IMR-90 (cell line): ENCODE results near the gene TRIM2. TPM values are rescaled to one million over a fixed set of nuclear protein-coding genes. Genes with fewer than 3 reads are reported as not detected.
A peak's percentile ranks its signal among the peaks of the same experiment; 100 is the strongest.

Experiments used
- ATAC-seq: fragments of 200-7000 bp; cut with Tn5 transposase; 2 replicates; pipeline ENCODE4 v1.9.1; 2020; ENCODE audit warnings: low read depth, mild to moderate bottlenecking, moderate library complexity
- BruUV-seq: library from RNA; stranded (reverse); fragments of 400-500 nt; replicated peaks from 2 replicates; lab custom pipeline; 2021; lab: Mats Ljungman, UMichigan
- CTCF ChIA-PET: fragments of 300-600 bp; formaldehyde crosslinking; extraction: SDS; loops from one replicate; lab custom pipeline; 2021; ENCODE audit warnings: antibody characterized with exemption; lab: Yijun Ruan, JAX
- POLR2A ChIA-PET: fragments of 300-600 bp; sonication (Branson Sonifier 250); formaldehyde crosslinking; loops from one replicate; lab custom pipeline; 2022; ENCODE audit warnings: antibody characterized with exemption; ENCODE audit not compliant: unreplicated experiment; lab: Charles Lee
- DNase-seq: peaks from one replicate; pipeline ENCODE4 v3.0.0; 2013
- H2AFZ ChIP-seq: replicated peaks from 2 replicates; pipeline ENCODE3; 2013; ENCODE audit warnings: low read length, mild to moderate bottlenecking; ENCODE audit not compliant: poor library complexity
- H2AK5ac ChIP-seq: 2 replicates; pipeline ENCODE4 v1.6.1; 2013; ENCODE audit warnings: low read depth, low read length, inconsistent platforms
- H2AK9ac ChIP-seq: replicated peaks from 2 replicates; pipeline ENCODE3; 2013; ENCODE audit warnings: mild to moderate bottlenecking, low read depth, low read length, moderate library complexity; ENCODE audit not compliant: poor library complexity
- H2BK120ac ChIP-seq: 2 replicates; pipeline ENCODE4 v1.6.1; 2013; ENCODE audit warnings: low read depth, low read length, inconsistent platforms
- H2BK15ac ChIP-seq: 3 replicates; pipeline ENCODE4 v1.6.1; 2013; ENCODE audit warnings: low read depth, low read length, inconsistent platforms
- H2BK20ac ChIP-seq: 2 replicates; pipeline ENCODE4 v1.6.1; 2013; ENCODE audit warnings: low read depth, mild to moderate bottlenecking, inconsistent platforms, low read length, moderate library complexity
- H2BK5ac ChIP-seq: 2 replicates; pipeline ENCODE4 v1.6.1; 2013; ENCODE audit warnings: mild to moderate bottlenecking, low read depth, low read length, inconsistent platforms; ENCODE audit not compliant: poor library complexity, severe bottlenecking
- H3K14ac ChIP-seq: replicated peaks from 2 replicates; pipeline ENCODE4 v1.6.1; 2013; ENCODE audit warnings: low read depth, low read length, inconsistent platforms
- H3K18ac ChIP-seq: 2 replicates; pipeline ENCODE4 v1.6.1; 2013; ENCODE audit warnings: low read depth, low read length, control low read depth
- H3K23ac ChIP-seq: 2 replicates; pipeline ENCODE4 v1.6.1; 2013; ENCODE audit warnings: low read depth, low read length, inconsistent platforms
- H3K27ac ChIP-seq: 2 replicates; pipeline ENCODE4 v1.5.1; 2013; ENCODE audit warnings: mild to moderate bottlenecking, control low read depth, low read length; ENCODE audit not compliant: insufficient read depth
- H3K27me3 ChIP-seq: 2 replicates; pipeline ENCODE4 v1.6.1; 2013; ENCODE audit warnings: low read length; ENCODE audit not compliant: control insufficient read depth, insufficient read depth
- H3K36me3 ChIP-seq: 2 replicates; pipeline ENCODE4 v1.6.1; 2013; ENCODE audit warnings: low read length, mixed read lengths; ENCODE audit not compliant: control insufficient read depth, insufficient read depth
- H3K4ac ChIP-seq: 2 replicates; pipeline ENCODE4 v1.6.1; 2013; ENCODE audit warnings: low read depth, low read length, inconsistent platforms
- H3K4me1 ChIP-seq: 2 replicates; pipeline ENCODE4 v1.6.1; 2013; ENCODE audit warnings: low read length, mixed read lengths; ENCODE audit not compliant: control insufficient read depth, insufficient read depth
- H3K4me2 ChIP-seq: 2 replicates; pipeline ENCODE4 v1.6.1; 2013; ENCODE audit warnings: low read depth, mild to moderate bottlenecking, control low read depth, low read length, moderate library complexity
- H3K4me3 ChIP-seq: 2 replicates; pipeline ENCODE4 v1.5.1; 2013; ENCODE audit warnings: low read depth, mild to moderate bottlenecking, control low read depth, low read length, moderate library complexity; ENCODE audit not compliant: insufficient read depth
- H3K56ac ChIP-seq: 2 replicates; pipeline ENCODE4 v1.6.1; 2013; ENCODE audit warnings: low read length, inconsistent platforms; ENCODE audit not compliant: insufficient read depth; ENCODE audit errors: extremely low read depth
- H3K79me1 ChIP-seq, 2 experiments: 2 replicates each; pipeline ENCODE4 v1.6.1; 2013; ENCODE audit warnings: low read length in 2 of 2, inconsistent platforms in 1 of 2, low read depth in 1 of 2
- H3K9ac ChIP-seq: 2 replicates; pipeline ENCODE4 v1.6.1; 2013; ENCODE audit warnings: low read depth, low read length, control low read depth
- H3K9me1 ChIP-seq: 2 replicates; pipeline ENCODE4 v1.6.1; 2013; ENCODE audit warnings: low read length, inconsistent platforms; ENCODE audit not compliant: insufficient read depth
- H3K9me3 ChIP-seq: 2 replicates; pipeline ENCODE4 v1.6.1; 2013; ENCODE audit warnings: low read length; ENCODE audit not compliant: control insufficient read depth, insufficient read depth
- H4K20me1 ChIP-seq: 2 replicates; pipeline ENCODE4 v1.6.1; 2013; ENCODE audit warnings: low read length, inconsistent platforms; ENCODE audit not compliant: insufficient read depth
- H4K5ac ChIP-seq: 2 replicates; pipeline ENCODE4 v1.6.1; 2013; ENCODE audit warnings: mild to moderate bottlenecking, low read depth, low read length, control low read depth
- H4K8ac ChIP-seq, 2 experiments: 2 replicates each; pipeline ENCODE4 v1.6.1; 2013; ENCODE audit warnings: low read depth in 2 of 2, low read length in 2 of 2, control low read depth in 1 of 2, inconsistent platforms in 1 of 2
- H4K91ac ChIP-seq: 2 replicates; pipeline ENCODE4 v1.6.1; 2013; ENCODE audit warnings: low read depth, low read length, inconsistent platforms; ENCODE audit not compliant: insufficient read depth
- MAFK ChIP-seq: IDR thresholded peaks from 2 replicates; pipeline ENCODE4 v1.6.1; 2012; ENCODE audit warnings: low read depth, low read length, improper control_type of control experiment
- WGBS, 2 experiments: methylation state at CpG; one replicate each; pipeline versions ENCODE4 v1.1.5 to v1.1.7; 2013; ENCODE audit warnings: missing lambda C conversion rate in 2 of 2; ENCODE audit not compliant: insufficient read length in 1 of 2; ENCODE audit errors: extremely low coverage in 2 of 2; 5-methylcytosine and 5-hydroxymethylcytosine counted together
- dilution Hi-C: fragments of 300-500 bp; cut with HindIII; formaldehyde crosslinking; loops from one replicate; pipeline ENCODE4 v1.14.3; 2018; ENCODE audit warnings: low sequenced_read_pairs; ENCODE audit not compliant: unreplicated experiment
- in situ Hi-C: fragments of 300-500 bp; cut with MboI; formaldehyde crosslinking; loops from 3 replicates; pipeline ENCODE4 v1.14.3; 2019; ENCODE audit warnings: low sequenced_read_pairs, inconsistent platforms, mixed read lengths
- intact Hi-C: fragments of 100-400 bp; cut with micrococcal nuclease; formaldehyde crosslinking; loops from 2 replicates; pipeline ENCODE4 v1.10.0; 2022
- polyA plus RNA-seq, 3 experiments: library from polyadenylated mRNA; depleted of rRNA; stranded (reverse); fragments of >200 nt; gene quantifications; 2 replicates each; pipeline ENCODE4 v1.2.3, GENCODE V29; 2012; ENCODE audit warnings: low replicate concordance in 1 of 3
- total RNA-seq: library from RNA; depleted of rRNA; stranded (reverse); fragments of >200 nt; gene quantifications from 2 replicates; pipeline ENCODE4 v1.2.3, GENCODE V29; 2012
- TF ChIP-seq, protein P1 (sequence below): conservative IDR thresholded peaks from 2 replicates; pipeline ENCODE4 v1.5.1; 2012; ENCODE audit warnings: mild to moderate bottlenecking, low read depth, low read length, improper control_type of control experiment

The TRIM2 gene
- total and polyA plus RNA-seq, 2 of the 4 experiments (the other 2 are of a cell fraction): 16.0 to 64.2 TPM

DNA sequence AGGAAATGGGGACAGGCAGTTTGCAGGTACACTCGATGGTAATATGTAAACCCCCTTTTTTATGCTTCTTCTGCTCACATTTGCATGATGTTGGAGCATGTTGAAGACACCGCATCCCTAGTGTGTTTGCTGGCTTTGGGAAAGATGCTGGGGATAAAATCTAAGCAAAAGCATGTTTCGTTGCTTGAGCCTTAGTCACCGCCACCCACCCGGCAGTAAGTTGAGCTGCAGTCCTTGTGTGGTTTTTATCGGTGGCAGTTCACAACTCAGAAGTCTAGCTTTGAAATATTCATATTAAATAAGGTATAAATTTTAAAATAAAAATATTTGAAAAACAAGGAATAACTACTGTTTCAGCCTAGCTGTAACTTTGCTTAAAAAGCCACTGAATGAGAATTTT lies 118.5 kb downstream of the TRIM2 start:
- DNase-seq (peak; percentile 22), ATAC-seq (no peak)
- Histone ChIP-seq H3K9ac (no peak overlapping the region), H4K8ac (no peak overlapping the region), H3K4me1 (no peaks in the 10 kb centered on the region), H3K4me3 (no peak overlapping the region), H2BK5ac (no peak overlapping the region), H2AFZ (no peak overlapping the region), H4K20me1 (no peaks in the 10 kb centered on the region), H3K9me3 (no peaks in the 10 kb centered on the region), H3K56ac (no peak overlapping the region), H3K36me3 (peaks cover 9% of the 10 kb centered on the region), H3K27me3 (no peaks in the 10 kb centered on the region), H2AK9ac (no peak overlapping the region), H4K5ac (no peak overlapping the region), H3K27ac (no peak overlapping the region), H3K4ac (no peak overlapping the region), H2BK15ac (no peak overlapping the region), H3K9me1 (no peaks in the 10 kb centered on the region), H3K79me1 (no peaks in the 10 kb centered on the region), H3K18ac (no peak overlapping the region), H4K91ac (no peak overlapping the region), H3K14ac (no peak overlapping the region), H3K4me2 (no peak overlapping the region), H2BK20ac (no peak overlapping the region), H2AK5ac (no peak overlapping the region), H3K23ac (no peak overlapping the region), H2BK120ac (no peak overlapping the region)
- in situ Hi-C loops: no loop called here
- intact Hi-C loops: loop anchor here (10.0 kb wide), 1 partner anchor 478 kb away; no protein-coding TSS in a partner anchor
- no peak for TF ChIP-seq MAFK
- TF ChIP-seq, protein P1, sequence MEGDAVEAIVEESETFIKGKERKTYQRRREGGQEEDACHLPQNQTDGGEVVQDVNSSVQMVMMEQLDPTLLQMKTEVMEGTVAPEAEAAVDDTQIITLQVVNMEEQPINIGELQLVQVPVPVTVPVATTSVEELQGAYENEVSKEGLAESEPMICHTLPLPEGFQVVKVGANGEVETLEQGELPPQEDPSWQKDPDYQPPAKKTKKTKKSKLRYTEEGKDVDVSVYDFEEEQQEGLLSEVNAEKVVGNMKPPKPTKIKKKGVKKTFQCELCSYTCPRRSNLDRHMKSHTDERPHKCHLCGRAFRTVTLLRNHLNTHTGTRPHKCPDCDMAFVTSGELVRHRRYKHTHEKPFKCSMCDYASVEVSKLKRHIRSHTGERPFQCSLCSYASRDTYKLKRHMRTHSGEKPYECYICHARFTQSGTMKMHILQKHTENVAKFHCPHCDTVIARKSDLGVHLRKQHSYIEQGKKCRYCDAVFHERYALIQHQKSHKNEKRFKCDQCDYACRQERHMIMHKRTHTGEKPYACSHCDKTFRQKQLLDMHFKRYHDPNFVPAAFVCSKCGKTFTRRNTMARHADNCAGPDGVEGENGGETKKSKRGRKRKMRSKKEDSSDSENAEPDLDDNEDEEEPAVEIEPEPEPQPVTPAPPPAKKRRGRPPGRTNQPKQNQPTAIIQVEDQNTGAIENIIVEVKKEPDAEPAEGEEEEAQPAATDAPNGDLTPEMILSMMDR: no peak
- dilution Hi-C loops: no loop called here
- CTCF ChIA-PET: interaction anchor here (1.2 kb wide), 1 partner anchor 180 kb away, joined by 4 read pairs; no protein-coding TSS in a partner anchor
- no CpG with 5 or more reads among the region's 6 CpGs for WGBS, 2 experiments
- POLR2A ChIA-PET: no interaction called here
- BruUV-seq: no TSS peak
